NCI-H446 (cell line): ENCODE data around the gene HINFP.
"Not testable (repeated sequence)": the region's sequence is repeated elsewhere in the genome, so short reads cannot be mapped to it uniquely, and the experiment has no call there.

Experiments used
- DNase-seq, 2 experiments: peaks; one replicate each; lab custom pipeline; 2025; lab: John Stamatoyannopoulos, UW

The HINFP gene

DNA sequence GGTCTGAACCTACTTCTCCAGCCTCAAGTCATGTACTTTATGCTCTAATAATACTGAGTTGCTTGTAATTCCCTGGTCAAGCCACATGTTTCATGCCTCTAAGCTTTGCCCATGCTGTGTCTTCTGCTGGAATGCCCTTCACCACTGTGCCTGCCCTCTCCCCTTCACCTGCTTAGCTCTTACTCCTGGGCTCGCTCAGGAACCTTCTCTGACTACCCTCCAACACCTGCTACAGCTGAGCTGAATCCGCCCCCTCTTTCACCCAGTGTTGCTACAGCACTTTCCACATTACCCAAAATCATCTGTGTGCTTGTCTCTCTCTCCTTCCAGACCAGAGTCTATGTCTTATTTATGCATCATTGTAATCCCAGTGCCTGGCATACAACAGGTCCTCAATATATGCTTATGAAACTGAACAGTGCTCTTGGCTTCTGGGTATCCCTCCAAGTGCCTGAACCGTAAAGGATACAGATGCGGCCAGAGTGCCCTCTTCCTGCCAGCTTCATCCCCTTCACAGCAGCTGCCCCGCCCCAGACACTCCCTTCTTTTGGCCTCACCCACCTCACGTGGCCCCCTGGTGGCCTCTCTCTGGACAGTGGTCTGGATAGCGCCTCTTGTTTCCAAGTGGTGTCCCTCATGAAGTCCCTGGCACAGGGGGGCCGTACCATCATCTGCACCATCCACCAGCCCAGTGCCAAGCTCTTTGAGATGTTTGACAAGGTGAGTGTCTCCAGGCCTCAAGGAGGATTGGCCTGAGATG is 34.5 kb downstream of the HINFP start:
- DNase-seq, result no peak

DNA sequence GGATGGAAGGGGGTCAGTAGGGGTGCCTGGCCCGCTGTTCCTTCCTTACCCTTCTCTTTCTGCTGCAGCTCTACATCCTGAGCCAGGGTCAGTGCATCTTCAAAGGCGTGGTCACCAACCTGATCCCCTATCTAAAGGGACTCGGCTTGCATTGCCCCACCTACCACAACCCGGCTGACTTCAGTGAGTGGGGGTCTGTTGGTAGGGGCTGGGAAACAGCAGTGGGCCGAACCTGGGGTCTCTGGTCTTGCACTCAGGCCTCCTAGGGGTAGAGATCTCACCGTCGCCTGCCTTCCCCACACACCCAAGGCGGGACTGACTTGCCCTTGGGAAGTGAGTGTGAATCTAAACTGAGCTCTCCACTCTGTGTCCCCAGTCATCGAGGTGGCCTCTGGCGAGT is 35.1 kb downstream of the HINFP start:
- no peak for DNase-seq

DNA sequence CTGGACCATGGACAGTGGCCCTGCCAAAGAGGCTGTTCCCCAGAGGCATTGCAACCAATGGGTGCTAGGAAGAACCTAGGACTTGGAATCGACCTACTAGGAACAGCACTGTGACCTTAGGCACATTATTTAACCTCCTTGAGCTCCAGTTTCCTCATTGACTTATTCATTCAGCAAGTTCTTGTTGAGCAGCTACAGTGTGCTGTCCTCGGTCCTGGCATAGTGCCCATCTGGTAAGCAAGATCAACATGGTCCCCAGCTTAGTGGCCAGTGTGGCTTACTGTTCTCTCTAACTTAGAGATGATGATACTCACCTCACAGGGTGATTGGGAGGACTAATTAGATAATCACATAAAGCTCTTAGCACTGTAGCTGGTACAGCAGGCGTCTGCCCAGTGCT is 35.7 kb downstream of the HINFP start:
- no peak for DNase-seq

DNA sequence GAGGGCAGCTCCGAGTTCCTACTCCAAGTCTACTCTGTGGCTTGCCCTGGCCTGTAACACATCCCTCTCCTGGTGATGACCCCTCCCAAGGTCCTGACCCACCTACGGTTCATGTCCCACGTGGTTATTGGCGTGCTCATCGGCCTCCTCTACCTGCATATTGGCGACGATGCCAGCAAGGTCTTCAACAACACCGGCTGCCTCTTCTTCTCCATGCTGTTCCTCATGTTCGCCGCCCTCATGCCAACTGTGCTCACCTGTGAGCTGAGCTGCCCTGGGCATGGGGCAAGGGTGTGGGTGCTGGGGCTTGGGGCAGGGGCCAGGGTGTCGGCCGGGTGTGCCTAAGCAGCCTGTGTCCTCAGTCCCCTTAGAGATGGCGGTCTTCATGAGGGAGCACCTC is 37.1 kb downstream of the HINFP start:
- no peak for DNase-seq

DNA sequence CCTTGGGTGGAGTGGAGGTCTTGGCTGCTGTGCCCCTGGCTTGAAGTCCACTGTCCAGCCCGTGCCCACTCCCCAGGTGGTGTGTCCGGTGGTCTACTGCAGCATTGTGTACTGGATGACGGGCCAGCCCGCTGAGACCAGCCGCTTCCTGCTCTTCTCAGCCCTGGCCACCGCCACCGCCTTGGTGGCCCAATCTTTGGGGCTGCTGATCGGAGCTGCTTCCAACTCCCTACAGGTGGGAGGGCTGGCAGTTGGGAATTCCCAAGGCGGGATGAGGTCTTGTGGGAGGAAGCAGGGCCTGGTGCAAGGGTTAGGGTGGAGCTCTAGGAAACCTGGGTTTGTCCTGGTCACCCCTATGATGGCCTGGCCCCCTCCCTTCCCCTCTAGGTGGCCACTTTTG is 38.8 kb downstream of the HINFP start:
- DNase-seq, result no peak

DNA sequence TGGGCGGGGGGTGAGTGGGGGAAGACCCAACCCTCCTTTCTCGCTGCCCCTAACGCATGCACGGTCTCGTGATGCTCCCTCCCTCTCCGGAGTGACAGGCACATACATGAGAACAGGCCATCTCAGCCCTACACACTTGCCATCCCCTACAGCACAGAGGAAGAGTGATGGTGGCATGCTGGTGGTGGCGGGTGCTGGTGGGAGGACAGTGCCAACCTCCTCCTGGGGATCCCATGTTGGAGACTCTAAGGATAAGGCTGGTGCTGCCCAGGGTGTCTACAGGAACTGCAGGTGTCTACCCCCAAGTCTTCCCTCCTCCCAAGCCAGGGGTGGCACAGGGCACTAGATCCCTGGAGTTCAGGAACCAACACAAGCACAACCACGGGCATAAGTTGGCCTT is 40.5 kb downstream of the HINFP start:
- DNase-seq, result no peak

DNA sequence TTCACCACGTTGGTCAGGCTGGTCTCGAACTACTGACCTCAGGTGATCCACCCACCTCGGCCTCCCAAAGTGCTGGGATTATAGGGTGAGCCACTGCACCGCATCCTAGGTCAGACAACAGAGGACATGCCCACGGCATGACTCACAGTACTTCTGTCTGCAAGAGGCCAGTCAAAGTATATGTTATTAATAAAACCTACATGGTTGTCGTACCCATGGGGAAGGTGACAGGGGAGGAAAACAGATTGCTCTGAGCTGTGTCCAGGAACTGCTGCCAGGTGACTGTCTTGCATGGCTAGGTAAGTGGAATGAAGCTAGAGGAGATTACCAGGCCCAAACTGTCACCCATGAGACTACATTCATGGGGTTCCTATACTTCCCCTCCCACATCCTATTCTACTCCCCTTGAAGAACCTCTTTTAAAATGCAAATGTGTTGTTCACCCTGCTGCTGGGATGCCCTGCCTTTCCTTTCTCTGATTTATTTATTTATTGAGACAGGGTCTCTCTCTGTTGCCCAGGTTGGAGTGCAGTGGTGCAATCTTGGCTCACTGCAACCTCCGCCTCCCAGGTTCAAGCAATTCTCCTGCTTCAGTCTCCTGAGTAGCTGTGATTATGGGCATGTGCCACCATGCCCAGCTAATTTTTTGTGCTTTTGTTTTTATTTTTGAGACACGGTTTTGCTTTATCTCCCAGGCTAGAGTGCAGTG is 45.1 kb downstream of the HINFP start:
- no peak for DNase-seq

DNA sequence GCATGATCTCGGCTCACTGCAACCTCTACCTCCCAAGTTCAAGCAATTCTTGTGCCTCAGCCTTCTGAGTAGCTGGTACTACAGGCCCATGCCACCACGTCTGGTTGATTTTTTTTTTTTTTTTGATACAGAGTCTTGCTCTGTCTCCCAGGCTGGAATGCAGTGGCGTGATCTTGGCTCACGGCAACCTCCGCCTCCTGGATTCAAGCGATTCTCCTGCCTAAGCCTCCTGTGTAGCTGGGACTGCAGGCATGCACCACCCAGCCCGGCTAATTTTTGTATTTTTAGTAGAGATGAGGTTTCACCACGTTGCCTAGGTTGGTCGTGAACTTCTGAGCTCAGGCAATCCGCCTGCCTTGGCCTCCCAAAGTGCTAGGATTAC is 45.7 kb downstream of the HINFP start:
- DNase-seq, result not testable (repeated sequence)

DNA sequence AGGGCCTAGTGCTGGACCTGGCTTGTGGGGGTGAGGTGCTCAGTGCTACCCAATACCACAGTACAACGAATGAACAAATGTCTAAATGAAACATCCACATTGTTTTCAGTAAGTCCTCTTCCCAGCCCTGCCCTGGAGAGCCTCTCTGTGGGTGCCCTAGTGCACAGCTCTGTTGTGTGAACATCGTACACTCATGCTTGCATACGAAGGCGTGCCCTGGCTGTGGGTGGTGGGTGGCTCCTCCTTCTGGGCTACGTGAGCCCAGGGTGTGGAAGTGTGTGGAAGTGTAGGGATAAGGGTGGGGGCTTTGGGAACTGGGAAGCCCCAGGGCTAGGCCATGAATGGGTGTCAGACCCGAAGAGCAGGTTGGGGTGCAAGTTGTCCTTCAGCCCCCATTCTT is 46.6 kb downstream of the HINFP start:
- DNase-seq, result no peak

DNA sequence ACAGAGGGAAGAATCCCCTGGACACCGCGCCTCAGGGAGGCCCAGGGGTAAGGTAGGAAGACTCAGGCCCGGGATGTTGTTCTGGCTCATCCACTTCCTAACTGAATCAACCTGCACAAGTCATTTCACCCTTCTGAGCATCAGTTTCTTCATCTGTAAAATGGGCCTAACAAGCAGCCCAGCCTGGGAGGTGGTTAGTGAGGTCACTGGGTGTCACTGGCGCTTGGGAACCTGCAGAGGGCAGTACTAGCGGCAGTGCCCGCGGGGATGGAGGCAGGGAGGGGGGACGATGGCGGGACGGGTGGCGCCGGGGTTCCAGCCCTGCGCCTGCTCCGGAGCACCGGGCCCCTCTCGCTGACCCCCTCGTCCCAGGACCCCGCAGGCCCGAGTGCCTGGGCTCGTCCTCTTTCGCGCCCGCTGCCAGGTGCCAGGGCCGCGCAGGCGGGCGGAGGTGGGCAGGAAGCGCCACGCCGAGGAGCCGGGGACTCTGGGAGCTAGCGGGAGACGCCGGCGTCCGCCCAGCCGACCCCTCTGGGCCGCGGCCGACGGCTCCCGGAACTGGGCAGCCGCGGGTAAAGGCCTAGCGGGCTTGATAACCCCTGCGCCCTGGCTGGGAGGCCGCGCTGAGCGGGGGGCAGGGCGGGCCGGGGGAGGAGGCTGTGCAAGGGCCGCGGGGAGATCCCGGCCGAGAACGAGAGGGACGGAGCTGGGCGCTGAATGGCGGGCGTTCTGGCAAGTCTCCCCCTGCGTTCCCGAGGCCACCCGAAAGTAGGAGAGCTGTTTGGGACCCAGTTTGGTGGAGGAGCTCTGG is 47.3 kb downstream of the HINFP start, which contains the start of gene NLRX1:
Gene NLRX1, plus strand, starts transcription at position 255 of the 811 bp plus-strand sequence. CDS start 2,679 bp downstream, outside the sequence.
- peak in 1 of 2 experiments; percentile 62 for DNase-seq

DNA sequence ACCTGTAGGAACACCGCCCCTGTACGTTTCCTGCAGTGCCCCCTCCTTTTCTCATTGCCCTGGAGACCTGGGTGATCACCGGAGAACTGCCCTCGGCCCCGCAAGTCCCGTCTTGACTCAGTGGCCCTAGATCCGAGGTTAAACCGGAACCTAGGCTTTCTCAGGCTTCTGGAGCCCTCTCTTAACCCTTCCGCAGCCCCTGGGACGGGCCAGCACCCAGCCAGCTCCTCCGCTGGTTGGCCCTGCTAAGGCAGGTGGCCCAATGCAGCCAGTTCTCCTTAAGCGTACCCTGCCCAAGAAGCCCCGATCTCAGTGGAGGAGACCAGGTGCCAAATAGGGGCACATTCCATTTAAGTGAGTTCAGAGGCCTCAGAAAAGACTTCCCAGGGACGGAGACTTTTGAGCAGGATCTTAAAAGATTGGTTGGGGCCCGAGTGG is 47.9 kb downstream of the HINFP start:
- DNase-seq, result no peak

DNA sequence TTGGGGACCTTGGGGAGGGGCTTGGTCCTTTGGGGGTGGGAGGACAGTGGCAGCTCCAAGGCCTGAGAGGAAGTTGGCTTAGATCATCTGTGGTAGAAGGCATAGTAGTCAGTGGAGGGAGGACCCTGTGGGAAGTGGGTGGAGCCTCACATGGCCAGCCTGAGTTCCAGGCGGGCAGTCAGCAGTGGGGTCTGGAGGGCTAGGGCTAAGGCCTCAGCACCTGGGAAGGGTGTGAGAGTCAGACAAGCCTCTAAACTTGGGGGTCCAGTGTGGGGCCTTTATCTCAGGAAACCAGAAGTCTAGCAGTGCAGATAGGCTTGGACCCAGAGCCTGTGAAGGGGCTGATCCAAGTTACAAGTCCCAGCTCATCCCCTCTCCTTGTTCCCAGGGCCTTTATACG is 51.1 kb downstream of the HINFP start:
- DNase-seq, result no peak

DNA sequence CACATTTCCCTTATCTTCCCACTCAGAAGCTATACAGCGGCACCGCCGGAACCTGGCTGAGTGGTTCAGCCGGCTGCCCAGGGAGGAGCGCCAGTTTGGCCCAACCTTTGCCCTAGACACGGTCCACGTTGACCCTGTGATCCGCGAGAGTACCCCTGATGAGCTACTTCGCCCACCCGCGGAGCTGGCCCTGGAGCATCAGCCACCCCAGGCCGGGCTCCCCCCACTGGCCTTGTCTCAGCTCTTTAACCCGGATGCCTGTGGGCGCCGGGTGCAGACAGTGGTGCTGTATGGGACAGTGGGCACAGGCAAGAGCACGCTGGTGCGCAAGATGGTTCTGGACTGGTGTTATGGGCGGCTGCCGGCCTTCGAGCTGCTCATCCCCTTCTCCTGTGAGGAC is 52.1 kb downstream of the HINFP start:
- DNase-seq, result no peak

DNA sequence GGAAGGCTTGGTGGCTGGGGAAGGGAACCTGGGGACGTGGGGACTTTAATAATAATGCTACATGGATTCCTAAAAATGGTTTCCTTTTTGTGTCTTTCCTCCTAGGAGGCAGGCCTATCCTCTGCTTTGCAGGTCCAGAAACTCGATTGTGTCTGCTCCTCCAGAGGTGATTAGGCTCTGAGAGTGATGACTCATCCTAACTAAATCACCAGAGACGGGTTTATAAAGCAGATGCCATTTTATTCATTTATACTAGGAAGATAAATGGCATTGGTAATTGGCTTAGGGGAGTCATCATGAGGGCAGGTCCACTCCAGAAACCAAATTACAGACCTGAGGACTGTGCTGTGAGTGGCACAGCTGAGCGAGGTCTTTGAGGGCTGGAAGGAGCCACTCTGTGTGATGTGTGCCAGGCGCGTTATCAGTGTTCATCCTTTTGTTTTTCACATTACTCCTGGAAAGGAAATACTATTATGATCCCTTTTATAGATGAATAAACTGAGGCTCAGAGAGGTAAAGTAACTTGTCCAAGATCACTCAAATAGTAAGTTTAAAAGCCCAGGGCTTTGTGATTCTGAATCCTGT is 54.2 kb downstream of the HINFP start:
- DNase-seq, result no peak

DNA sequence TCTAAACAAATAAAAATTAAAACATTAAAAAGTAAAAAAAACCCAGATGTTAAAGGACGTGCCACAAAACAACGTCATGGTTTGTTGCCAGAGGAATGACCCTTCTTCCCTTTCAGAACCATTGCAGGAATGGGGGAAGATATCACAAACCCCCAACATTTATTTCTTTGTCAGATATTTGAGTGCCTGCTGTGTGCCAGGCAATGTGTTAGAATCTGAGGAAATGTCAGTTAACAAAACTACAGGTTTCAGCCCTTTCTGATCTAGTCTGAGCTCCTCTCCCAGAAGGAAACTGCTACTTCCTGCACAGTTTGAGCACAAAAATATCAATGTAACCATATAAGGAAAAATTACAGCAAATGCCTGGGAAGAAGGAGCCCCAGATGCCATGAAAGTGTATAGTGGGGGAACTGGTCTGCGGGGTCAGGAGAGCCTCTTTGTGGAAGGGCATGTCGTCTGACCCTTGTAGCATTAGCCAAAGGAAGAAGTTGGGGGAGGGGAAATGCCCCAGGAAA is 56.8 kb downstream of the HINFP start:
- no peak for DNase-seq

DNA sequence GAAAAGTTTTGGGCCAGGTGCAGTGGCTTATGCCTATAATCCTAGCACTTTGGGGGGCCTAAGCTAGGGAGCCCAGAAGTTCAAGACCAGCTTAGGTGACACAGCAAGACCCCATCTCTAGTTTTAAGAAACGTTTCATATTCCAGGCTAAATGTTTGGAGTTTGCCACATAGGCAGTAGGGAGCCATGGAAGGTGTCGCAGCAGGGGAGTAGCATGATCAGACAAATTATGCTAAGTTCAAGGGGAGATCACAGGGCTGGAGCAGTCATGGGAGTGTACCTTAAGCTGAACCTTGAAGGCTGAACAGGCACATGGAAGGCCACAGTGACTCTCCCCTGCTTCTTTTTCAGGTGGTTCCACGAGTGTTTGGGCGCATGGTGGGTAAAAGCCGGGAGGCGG is 58.0 kb downstream of the HINFP start:
- no peak for DNase-seq

DNA sequence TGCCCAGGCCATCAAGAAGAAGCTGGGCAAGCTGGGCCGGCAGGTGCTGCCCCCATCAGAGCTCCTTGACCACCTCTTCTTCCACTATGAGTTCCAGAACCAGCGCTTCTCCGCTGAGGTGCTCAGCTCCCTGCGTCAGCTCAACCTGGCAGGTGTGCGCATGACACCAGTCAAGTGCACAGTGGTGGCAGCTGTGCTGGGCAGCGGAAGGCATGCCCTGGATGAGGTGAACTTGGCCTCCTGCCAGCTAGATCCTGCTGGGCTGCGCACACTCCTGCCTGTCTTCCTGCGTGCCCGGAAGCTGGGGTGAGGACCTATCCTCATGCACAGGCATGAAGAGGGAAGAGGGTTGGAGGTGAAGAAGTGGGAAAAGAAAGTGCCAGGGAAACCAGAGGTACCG is 58.6 kb downstream of the HINFP start:
- DNase-seq, result no peak

DNA sequence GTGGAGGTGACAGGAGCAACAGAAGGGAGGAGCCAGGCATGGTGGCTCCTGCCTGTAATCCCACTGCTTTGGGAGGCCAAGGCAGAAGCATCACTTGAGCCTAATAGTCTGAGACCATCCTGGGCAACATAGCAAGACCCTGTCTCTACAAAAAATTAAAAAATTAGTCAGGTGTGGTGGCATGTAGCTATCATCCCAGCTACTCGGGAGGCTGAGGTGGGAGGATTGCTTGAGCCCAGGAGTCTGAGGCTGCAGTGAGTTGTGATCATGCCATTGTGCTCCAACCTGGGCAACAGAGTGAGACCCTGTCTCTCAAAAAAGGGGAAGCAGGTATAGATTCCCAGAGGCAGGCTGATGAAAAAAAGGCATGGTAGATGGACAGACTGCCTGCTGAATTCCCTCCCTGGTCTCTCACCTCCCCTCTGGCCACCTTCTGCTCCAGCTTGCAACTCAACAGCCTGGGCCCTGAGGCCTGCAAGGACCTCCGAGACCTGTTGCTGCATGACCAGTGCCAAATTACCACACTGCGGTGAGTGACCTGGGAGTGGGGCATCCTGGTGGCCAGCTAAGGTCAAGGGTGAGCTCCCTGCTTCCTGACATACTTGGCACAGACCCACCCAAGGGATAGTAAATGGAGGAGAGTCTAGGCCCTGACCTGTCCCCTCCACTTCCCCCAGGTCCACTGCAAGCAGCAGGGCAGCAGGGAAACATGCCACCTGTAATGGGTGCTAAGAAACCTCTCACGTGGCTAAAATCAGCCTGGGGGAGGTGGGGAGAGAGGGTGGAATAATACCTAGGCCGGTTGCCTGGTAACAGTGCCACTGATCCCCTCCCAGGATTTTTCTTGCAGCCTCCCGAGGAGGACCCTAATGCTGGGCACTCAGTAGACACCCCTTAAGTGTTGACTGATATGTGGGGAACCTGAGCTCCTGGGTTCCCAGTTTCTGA is 59.6 kb downstream of the HINFP start:
- no peak for DNase-seq

DNA sequence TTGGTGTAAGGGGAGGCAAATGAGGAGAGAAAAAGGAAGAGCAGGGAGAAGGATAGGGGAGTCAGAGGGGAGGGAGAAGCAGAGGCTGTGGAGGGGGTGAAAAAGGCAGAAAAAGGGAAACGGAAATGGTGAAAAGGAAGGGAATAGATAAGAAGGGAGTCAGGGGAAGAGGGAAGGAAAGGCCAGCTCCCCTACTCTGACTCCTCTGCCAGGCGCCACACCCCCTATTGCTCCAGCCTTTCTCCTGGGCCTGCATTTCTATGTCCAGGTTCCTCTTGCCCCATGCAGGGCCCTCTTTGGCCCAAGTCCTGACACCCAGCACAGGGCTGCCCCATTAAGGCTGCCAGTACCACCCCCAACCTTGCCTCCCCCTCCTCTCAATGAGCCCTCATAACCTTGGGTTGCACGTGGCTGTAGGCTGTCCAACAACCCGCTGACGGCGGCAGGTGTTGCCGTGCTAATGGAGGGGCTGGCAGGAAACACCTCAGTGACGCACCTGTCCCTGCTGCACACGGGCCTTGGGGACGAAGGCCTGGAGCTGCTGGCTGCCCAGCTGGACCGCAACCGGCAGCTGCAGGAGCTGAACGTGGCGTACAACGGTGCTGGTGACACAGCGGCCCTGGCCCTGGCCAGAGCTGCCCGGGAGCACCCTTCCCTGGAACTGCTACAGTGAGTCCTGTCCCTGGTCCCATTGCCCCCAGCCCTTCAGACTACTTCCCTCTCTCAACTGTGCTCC is 60.5 kb downstream of the HINFP start:
- no peak for DNase-seq

DNA sequence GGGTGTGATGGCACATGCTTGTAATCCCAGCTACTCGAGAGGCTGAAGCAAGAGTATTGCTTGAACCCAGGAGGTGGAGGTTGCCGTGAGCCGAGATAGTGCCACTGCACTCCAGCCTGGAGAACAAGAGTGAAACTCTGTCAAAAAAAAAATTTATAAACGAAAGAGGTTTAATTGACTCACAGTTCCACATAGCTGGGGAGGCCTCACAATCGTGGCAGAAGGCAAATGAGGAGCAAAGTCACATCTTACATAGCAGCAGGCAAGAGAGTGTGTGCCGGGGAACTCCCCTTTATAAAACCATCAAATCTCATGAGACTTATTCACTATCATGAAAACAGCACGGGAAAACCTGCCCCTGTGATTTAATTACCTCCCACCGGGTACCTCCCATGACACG is 63.0 kb downstream of the HINFP start:
- not testable (repeated sequence) for DNase-seq
